Stimulated activated naive CD8-positive, alpha-beta T cell treated with anti-CD3 and anti-CD28 coated beads, Interleukin-15, Interleukin-2, amounts not matched to agents 100 ng/mL and 50 ng/mL, for 24 hours (primary cell): ENCODE data around the gene PCP2.
A peak's percentile ranks its signal among the peaks of the same experiment; 100 is the strongest.

Experiments used
- H3K27ac Mint-ChIP-seq: one replicate; pipeline ENCODE4 v1.8.0; 2021; ENCODE audit warnings: mild to moderate bottlenecking, mixed read lengths
- H3K27me3 Mint-ChIP-seq: one replicate; pipeline ENCODE4 v1.8.0; 2021; ENCODE audit warnings: mixed read lengths
- H3K36me3 Mint-ChIP-seq: one replicate; pipeline ENCODE4 v1.8.0; 2021; ENCODE audit warnings: low read depth, mixed read lengths
- H3K4me1 Mint-ChIP-seq: one replicate; pipeline ENCODE4 v1.8.0; 2021; ENCODE audit warnings: low read depth, mixed read lengths
- H3K4me3 Mint-ChIP-seq: one replicate; pipeline ENCODE4 v1.8.0; 2021; ENCODE audit warnings: mild to moderate bottlenecking, mixed read lengths
- H3K9me3 Mint-ChIP-seq: one replicate; pipeline ENCODE4 v1.8.0; 2021; ENCODE audit warnings: mixed read lengths

The PCP2 gene

GRCh38 chr19:7607212-7607873 is 26.2 kb downstream of the PCP2 start:
- no peak overlapping the region for H3K27ac Mint-ChIP-seq
- H3K4me1 Mint-ChIP-seq: no peaks in the 10 kb centered on the region

GRCh38 chr19:7606289-7606688 is 27.2 kb downstream of the PCP2 start:
- Mint-ChIP-seq H3K36me3 (no peaks in the 10 kb centered on the region), H3K9me3 (no peaks in the 10 kb centered on the region), H3K27me3 (no peaks in the 10 kb centered on the region), H3K4me1 (no peaks in the 10 kb centered on the region), H3K27ac (no peak overlapping the region), H3K4me3 (no peak overlapping the region)

More at GRCh38 chr19:7607212-7607873, 26.2 kb downstream of the PCP2 start:
- H3K4me3 Mint-ChIP-seq: no peak overlapping the region
- H3K36me3 Mint-ChIP-seq: no peaks in the 10 kb centered on the region
- no peaks in the 10 kb centered on the region for H3K9me3 Mint-ChIP-seq
- H3K27me3 Mint-ChIP-seq: no peaks in the 10 kb centered on the region

GRCh38 chr19:7605490-7606222 is 27.9 kb downstream of the PCP2 start:
- no peak overlapping the region for H3K4me3 Mint-ChIP-seq
- H3K27me3 Mint-ChIP-seq: peaks cover 3% of the 10 kb centered on the region
- H3K9me3 Mint-ChIP-seq: no peaks in the 10 kb centered on the region
- peaks cover 3% of the 10 kb centered on the region for H3K36me3 Mint-ChIP-seq
- peaks cover 3% of the 10 kb centered on the region for H3K4me1 Mint-ChIP-seq
- H3K27ac Mint-ChIP-seq: no peak overlapping the region

- Mint-ChIP-seq H3K4me1 (peaks cover 4% of the 10 kb centered on the region), H3K27ac (no peak overlapping the region), H3K4me3 (no peak overlapping the region)
Measured at GRCh38 chr19:7603919-7604318, 29.6 kb downstream of the PCP2 start.

GRCh38 chr19:7602935-7603497 is 30.5 kb downstream of the PCP2 start:
- Mint-ChIP-seq H3K4me1 (peaks cover 4% of the 10 kb centered on the region), H3K27me3 (peaks cover 13% of the 10 kb centered on the region), H3K27ac (no peak overlapping the region), H3K4me3 (no peak overlapping the region), H3K36me3 (peaks cover 4% of the 10 kb centered on the region), H3K9me3 (no peaks in the 10 kb centered on the region)

More at GRCh38 chr19:7603919-7604318, 29.6 kb downstream of the PCP2 start:
- Mint-ChIP-seq H3K27me3 (peaks cover 4% of the 10 kb centered on the region), H3K36me3 (peaks cover 4% of the 10 kb centered on the region), H3K9me3 (no peaks in the 10 kb centered on the region)

- Mint-ChIP-seq H3K4me1 (peaks cover 4% of the 10 kb centered on the region), H3K36me3 (peaks cover 4% of the 10 kb centered on the region), H3K9me3 (no peaks in the 10 kb centered on the region), H3K27ac (no peak overlapping the region), H3K4me3 (no peak overlapping the region), H3K27me3 (peaks cover 19% of the 10 kb centered on the region)
Measured at GRCh38 chr19:7602240-7602934, 31.1 kb downstream of the PCP2 start.

GRCh38 chr19:7600721-7601120 is 32.8 kb downstream of the PCP2 start:
- Mint-ChIP-seq H3K27ac (peak overlapping the region; percentile 84), H3K9me3 (no peaks in the 10 kb centered on the region), H3K36me3 (peaks cover 4% of the 10 kb centered on the region), H3K27me3 (peaks cover 25% of the 10 kb centered on the region), H3K4me1 (peaks cover 8% of the 10 kb centered on the region), H3K4me3 (peak overlapping the region; percentile 61)

GRCh38 chr19:7598180-7598579 is 35.3 kb downstream of the PCP2 start:
- peaks cover 4% of the 10 kb centered on the region for H3K36me3 Mint-ChIP-seq
- H3K4me1 Mint-ChIP-seq: peaks cover 8% of the 10 kb centered on the region
- H3K4me3 Mint-ChIP-seq: no peak overlapping the region
- peaks cover 45% of the 10 kb centered on the region for H3K27me3 Mint-ChIP-seq
- H3K27ac Mint-ChIP-seq: no peak overlapping the region
- no peaks in the 10 kb centered on the region for H3K9me3 Mint-ChIP-seq

- Mint-ChIP-seq H3K4me3 (no peak overlapping the region), H3K4me1 (peaks cover 8% of the 10 kb centered on the region), H3K9me3 (no peaks in the 10 kb centered on the region), H3K36me3 (peaks cover 4% of the 10 kb centered on the region), H3K27ac (no peak overlapping the region), H3K27me3 (peaks cover 46% of the 10 kb centered on the region)
Measured at GRCh38 chr19:7597689-7598088, 35.8 kb downstream of the PCP2 start.

- Mint-ChIP-seq H3K36me3 (peaks cover 4% of the 10 kb centered on the region), H3K4me1 (peaks cover 8% of the 10 kb centered on the region), H3K27me3 (peaks cover 46% of the 10 kb centered on the region), H3K27ac (no peak overlapping the region), H3K9me3 (no peaks in the 10 kb centered on the region), H3K4me3 (peak overlapping the region; percentile 49)
Measured at GRCh38 chr19:7596211-7596937, 37.1 kb downstream of the PCP2 start.

GRCh38 chr19:7595466-7596133 is 37.9 kb downstream of the PCP2 start, which contains the start of gene CAMSAP3:
TSS of gene CAMSAP3 (plus strand) at chr19:7595863. CDS start at chr19:7596003, 140 bp downstream.
- Mint-ChIP-seq H3K27me3 (peaks cover 43% of the 10 kb centered on the region), H3K4me1 (peaks cover 4% of the 10 kb centered on the region), H3K4me3 (peak within 1 kb of the TSS; percentile 50), H3K9me3 (no peaks in the 10 kb centered on the region), H3K27ac (no peak within 1 kb of the TSS), H3K36me3 (peaks cover under 1% of the 10 kb centered on the region)

GRCh38 chr19:7590256-7590655 is 43.3 kb downstream of the PCP2 start:
- Mint-ChIP-seq H3K4me3 (no peak overlapping the region), H3K27ac (no peak overlapping the region), H3K36me3 (no peaks in the 10 kb centered on the region), H3K27me3 (peaks cover 20% of the 10 kb centered on the region), H3K4me1 (no peaks in the 10 kb centered on the region), H3K9me3 (no peaks in the 10 kb centered on the region)

GRCh38 chr19:7589822-7590221 is 43.7 kb downstream of the PCP2 start:
- no peak overlapping the region for H3K27ac Mint-ChIP-seq
- H3K4me1 Mint-ChIP-seq: no peaks in the 10 kb centered on the region
- H3K9me3 Mint-ChIP-seq: no peaks in the 10 kb centered on the region
- H3K4me3 Mint-ChIP-seq: no peak overlapping the region
- peaks cover 15% of the 10 kb centered on the region for H3K27me3 Mint-ChIP-seq
- no peaks in the 10 kb centered on the region for H3K36me3 Mint-ChIP-seq

GRCh38 chr19:7582446-7582845 is 51.1 kb downstream of the PCP2 start:
- no peaks in the 10 kb centered on the region for H3K4me1 Mint-ChIP-seq

More at GRCh38 chr19:7582446-7582845, 51.1 kb downstream of the PCP2 start:
- H3K27ac Mint-ChIP-seq: no peak overlapping the region
- H3K9me3 Mint-ChIP-seq: no peaks in the 10 kb centered on the region
- peaks cover 13% of the 10 kb centered on the region for H3K27me3 Mint-ChIP-seq
- no peak overlapping the region for H3K4me3 Mint-ChIP-seq
- no peaks in the 10 kb centered on the region for H3K36me3 Mint-ChIP-seq
